ENCODE data around the gene SH3GLB2. TPM values are rescaled to one million over a fixed set of nuclear protein-coding genes. Genes with fewer than 3 reads are reported as not detected.

SH3GLB2 gene
- total and polyA plus RNA-seq, 2 experiments from 2014 or later, result 21.9 to 68.0 TPM

DNA sequence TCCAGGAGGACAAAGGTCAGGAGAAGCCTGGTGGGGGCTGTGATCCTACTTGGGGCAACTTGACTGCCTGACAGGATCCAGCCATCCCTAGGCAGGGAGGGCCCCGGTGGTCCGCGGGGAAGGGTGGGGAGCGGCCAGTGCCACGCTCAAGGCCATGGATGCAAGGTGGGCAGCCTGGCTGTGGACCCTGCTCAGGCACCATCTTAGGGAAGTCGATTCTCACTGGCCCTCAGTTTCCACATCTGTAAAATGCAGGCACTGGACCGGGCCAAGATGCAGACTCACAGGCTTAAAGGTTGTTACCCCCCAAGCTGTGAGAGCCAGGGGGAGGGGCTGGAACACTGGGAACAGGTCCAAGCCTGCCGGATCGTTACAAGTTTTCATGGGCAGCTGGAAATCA, 44.0 kb upstream of the SH3GLB2 start:
- Mint-ChIP-seq H3K36me3 (ENCODE audit: low read depth) (peaks cover 14% of the 10 kb centered on the region), H3K9me3 (no peaks in the 10 kb centered on the region; the same call in 2 of the 3 replicates), H3K4me1 (peaks cover 31% of the 10 kb centered on the region), H3K27ac (peak overlapping the region; percentile 83), H3K27me3 (ENCODE audit: insufficient read depth, low read depth, poor library complexity) (peaks cover 9% of the 10 kb centered on the region), H3K4me3 (peak overlapping the region; percentile 48)
- H3K27ac ChIP-seq (ENCODE audit: low read depth), result peak overlapping the region; percentile 85
- H3K4me2 ChIP-seq, result peak overlapping the region; percentile 77
- H3K36me3 ChIP-seq (ENCODE audit: insufficient read depth), result no peaks in the 10 kb centered on the region
- peak; percentile 8 for ATAC-seq
- H3K9me2 ChIP-seq (ENCODE audit: insufficient read depth), result no peaks in the 10 kb centered on the region
- 0 out of 2 replicates have a peak, but pooled peaks have one; percentile 6 for TF ChIP-seq POLR2AphosphoS5 (IDR thresholded peaks at IDR 0.05; ENCODE audit: low read depth)
- no peak for TF ChIP-seq ZNF114 (CRISPR knock-in tag; IDR thresholded peaks at IDR 0.05)
- no peak for TF ChIP-seq NANOG (IDR thresholded peaks at IDR 0.05; ENCODE audit: borderline replicate concordance)
- no peak overlapping the region for H2AFZ ChIP-seq
- H3K4me1 ChIP-seq (ENCODE audit: insufficient read depth), result peaks cover 26% of the 10 kb centered on the region
- 0 out of 2 replicates have a peak, but pooled peaks cover 3% of the 10 kb centered on the region for H3K79me2 ChIP-seq (replicated peaks; ENCODE audit: insufficient read depth)
- H4K20me1 ChIP-seq (replicated peaks; ENCODE audit: insufficient read depth), result no peaks in the 10 kb centered on the region
- peak overlapping the region; percentile 39; the same call in 1 of the 2 replicates for H3K4me3 ChIP-seq
- H3F3A ChIP-seq (replicated peaks; ENCODE audit: low read depth), result 0 out of 2 replicates have a peak, but pooled peaks cover 6% of the 10 kb centered on the region
- no peak for DNase-seq (ENCODE audit: low spot score)
- H3K27me3 ChIP-seq (ENCODE audit: insufficient read depth), result no peaks in the 10 kb centered on the region

DNA sequence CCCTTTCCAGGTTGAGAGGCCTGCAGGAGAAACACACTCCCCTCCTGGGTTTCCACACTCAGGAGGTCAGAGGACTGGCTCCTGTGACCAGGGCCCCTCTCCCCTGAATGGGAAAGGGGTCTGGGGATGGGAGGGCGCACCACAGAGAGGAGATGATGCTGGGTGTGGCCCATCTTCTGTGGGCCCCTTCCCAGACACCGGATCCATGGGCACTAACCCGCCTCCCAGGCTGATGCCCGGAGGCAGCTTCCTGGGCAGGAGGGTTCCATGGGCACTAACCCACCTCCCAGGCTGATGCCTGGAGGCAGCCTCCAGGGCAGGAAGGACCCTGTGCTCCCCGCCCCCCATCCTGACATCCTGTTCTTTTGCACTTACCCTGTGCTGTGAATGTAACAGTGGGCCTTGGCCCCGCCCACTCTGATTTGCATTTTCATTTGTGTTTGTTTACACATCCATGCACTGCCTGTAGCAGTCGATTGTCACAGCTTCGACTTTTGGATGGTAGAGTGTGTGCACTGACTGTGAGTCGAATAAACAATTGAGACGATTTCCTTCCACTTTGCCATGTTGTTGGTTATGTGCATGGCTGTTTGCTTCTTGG, 43.5 kb upstream of the SH3GLB2 start:
- H3K27ac Mint-ChIP-seq, result peak overlapping the region; percentile 88
- H3K4me2 ChIP-seq, result peak overlapping the region; percentile 77

DNA sequence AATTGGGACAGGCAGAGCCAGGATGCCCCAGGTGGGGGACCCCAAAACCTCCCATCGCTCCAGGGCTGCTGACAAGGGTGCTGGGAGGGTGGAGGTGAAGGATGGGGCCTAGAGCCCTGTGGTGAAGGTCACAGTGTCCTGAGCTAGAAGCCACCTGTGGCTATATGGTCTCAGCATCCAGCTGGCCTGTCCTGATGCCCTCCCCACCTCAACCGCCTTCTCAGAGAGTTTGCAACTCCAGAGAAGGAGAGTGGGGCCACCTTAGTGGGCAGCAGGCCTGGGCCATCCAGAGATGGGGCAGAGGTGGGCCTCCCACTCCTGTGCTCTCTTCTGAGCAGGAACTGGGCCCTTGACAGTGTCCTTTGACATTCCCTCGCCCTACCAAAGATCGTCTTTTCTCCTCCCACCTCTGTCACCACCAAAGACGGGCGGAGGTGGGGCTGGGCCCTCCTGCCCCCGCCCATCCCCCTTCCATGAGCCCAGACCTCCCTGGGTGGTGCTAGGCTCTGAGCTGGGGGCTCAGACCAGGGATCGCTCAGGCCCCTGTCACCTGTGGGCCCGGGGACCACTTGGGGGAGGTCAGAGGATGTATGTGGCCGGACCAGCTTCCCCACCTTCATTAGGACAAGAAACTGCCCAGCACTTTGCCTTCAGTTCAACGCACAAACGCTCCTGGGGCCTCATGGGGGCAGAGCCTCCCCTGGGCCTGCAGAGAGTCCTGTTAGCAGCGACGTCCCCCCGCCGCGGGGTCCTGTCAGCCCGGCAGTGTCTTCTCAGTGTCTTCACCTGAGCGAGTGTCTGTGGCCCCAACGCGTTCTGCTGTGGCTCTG, 42.8 kb upstream of the SH3GLB2 start:
- H3K4me1 Mint-ChIP-seq, result peaks cover 31% of the 10 kb centered on the region
- no peak for TF ChIP-seq CREB1 (CRISPR knock-in tag; IDR thresholded peaks at IDR 0.05; ENCODE audit: low read depth)
- H3K36me3 ChIP-seq (ENCODE audit: insufficient read depth), result no peaks in the 10 kb centered on the region
- H3K9me2 ChIP-seq (ENCODE audit: insufficient read depth), result no peaks in the 10 kb centered on the region
- ATAC-seq (peak; percentile 29), DNase-seq (ENCODE audit: low spot score) (peak; percentile 39)
- H3K4me2 ChIP-seq, result peak overlapping the region; percentile 77
- H4K20me1 ChIP-seq (replicated peaks; ENCODE audit: insufficient read depth), result no peaks in the 10 kb centered on the region
- peak overlapping the region; percentile 88 for H3K27ac Mint-ChIP-seq
- H3K4me3 ChIP-seq, result peak overlapping the region; percentile 41; the same call in 1 of the 2 replicates
- H3K36me3 Mint-ChIP-seq (ENCODE audit: low read depth), result peaks cover 19% of the 10 kb centered on the region
- peaks cover 9% of the 10 kb centered on the region for H3K27me3 Mint-ChIP-seq (ENCODE audit: insufficient read depth, low read depth, poor library complexity)
- H3F3A ChIP-seq (replicated peaks; ENCODE audit: low read depth), result 0 out of 2 replicates have a peak, but pooled peaks cover 6% of the 10 kb centered on the region
- H3K4me3 Mint-ChIP-seq, result 0 out of 3 replicates have a peak overlapping the region, but pooled peaks have one; percentile 24
- H2AFZ ChIP-seq, result no peak overlapping the region
- H3K27ac ChIP-seq (ENCODE audit: low read depth), result peak overlapping the region; percentile 85
- H3K27me3 ChIP-seq (ENCODE audit: insufficient read depth), result no peaks in the 10 kb centered on the region
- H3K9me3 Mint-ChIP-seq, result no peaks in the 10 kb centered on the region; the same call in 2 of the 3 replicates
- H3K79me2 ChIP-seq (replicated peaks; ENCODE audit: insufficient read depth), result 0 out of 2 replicates have a peak, but pooled peaks cover 3% of the 10 kb centered on the region
- H3K4me1 ChIP-seq (ENCODE audit: insufficient read depth), result peaks cover 26% of the 10 kb centered on the region

More for the DNA sequence above, 43.5 kb upstream of the SH3GLB2 start:
- no peak for TF ChIP-seq STAT1 (IDR thresholded peaks at IDR 0.05; ENCODE audit: unreplicated experiment)
- TF ChIP-seq CREB1 (CRISPR knock-in tag; IDR thresholded peaks at IDR 0.05; ENCODE audit: low read depth), result no peak
- 0 out of 2 replicates have a peak, but pooled peaks have one; percentile 8 for TF ChIP-seq POLR2AphosphoS5 (IDR thresholded peaks at IDR 0.05; ENCODE audit: low read depth)
- TF ChIP-seq, protein P1, sequence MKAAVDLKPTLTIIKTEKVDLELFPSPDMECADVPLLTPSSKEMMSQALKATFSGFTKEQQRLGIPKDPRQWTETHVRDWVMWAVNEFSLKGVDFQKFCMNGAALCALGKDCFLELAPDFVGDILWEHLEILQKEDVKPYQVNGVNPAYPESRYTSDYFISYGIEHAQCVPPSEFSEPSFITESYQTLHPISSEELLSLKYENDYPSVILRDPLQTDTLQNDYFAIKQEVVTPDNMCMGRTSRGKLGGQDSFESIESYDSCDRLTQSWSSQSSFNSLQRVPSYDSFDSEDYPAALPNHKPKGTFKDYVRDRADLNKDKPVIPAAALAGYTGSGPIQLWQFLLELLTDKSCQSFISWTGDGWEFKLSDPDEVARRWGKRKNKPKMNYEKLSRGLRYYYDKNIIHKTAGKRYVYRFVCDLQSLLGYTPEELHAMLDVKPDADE (IDR thresholded peaks at IDR 0.05), result peak; percentile 33; the same call in 1 of the 2 replicates
- Histone ChIP-seq H3K4me1 (ENCODE audit: insufficient read depth) (peaks cover 26% of the 10 kb centered on the region), H3K4me3 (peak overlapping the region; percentile 41; the same call in 1 of the 2 replicates), H3K9me2 (ENCODE audit: insufficient read depth) (no peaks in the 10 kb centered on the region), H3K79me2 (replicated peaks; ENCODE audit: insufficient read depth) (0 out of 2 replicates have a peak, but pooled peaks cover 3% of the 10 kb centered on the region), H2AFZ (no peak overlapping the region), H3K27me3 (ENCODE audit: insufficient read depth) (no peaks in the 10 kb centered on the region), H3K36me3 (ENCODE audit: insufficient read depth) (no peaks in the 10 kb centered on the region), H4K20me1 (replicated peaks; ENCODE audit: insufficient read depth) (no peaks in the 10 kb centered on the region), H3F3A (replicated peaks; ENCODE audit: low read depth) (0 out of 2 replicates have a peak, but pooled peaks cover 6% of the 10 kb centered on the region), H3K27ac (ENCODE audit: low read depth) (peak overlapping the region; percentile 85)
- peak overlapping the region; percentile 48 for H3K4me3 Mint-ChIP-seq
- ATAC-seq (peak; percentile 86), DNase-seq (ENCODE audit: low spot score) (peak; percentile 97)
- H3K27me3 Mint-ChIP-seq (ENCODE audit: insufficient read depth, low read depth, poor library complexity), result peaks cover 9% of the 10 kb centered on the region
- H3K9me3 Mint-ChIP-seq, result no peaks in the 10 kb centered on the region; the same call in 2 of the 3 replicates
- peaks cover 31% of the 10 kb centered on the region for H3K4me1 Mint-ChIP-seq
- H3K36me3 Mint-ChIP-seq (ENCODE audit: low read depth), result peaks cover 17% of the 10 kb centered on the region
